Cardiac septum (tissue), 1 donor: ENCODE measurements around the gene ZNF33B. TPM values are rescaled to one million over a fixed set of nuclear protein-coding genes. Genes with fewer than 3 reads are reported as not detected.
"Not testable (repeated sequence)": the region's sequence is repeated elsewhere in the genome, so short reads cannot be mapped to it uniquely, and the experiment has no call there.

ENCODE experiments used
- DNase-seq: peaks from one replicate; pipeline ENCODE4 v3.0.0-alpha.2; 2020; ENCODE audit warnings: low spot score
- intact Hi-C: fragments of 100-400 bp; cut with DNase I; formaldehyde crosslinking; loops from one replicate; pipeline ENCODE4 v1.14.0; 2022
- long read RNA-seq: library from polyadenylated mRNA; unstranded; transcript quantifications from one replicate; pipeline ENCODE4 v2.0.0, GENCODE V29; 2021
- total RNA-seq: library from RNA; stranded (reverse); fragmentation: NEBNext Ultra II Directional; extraction: Animal tissue kit (Norgen Biotek cat#: 25700); gene quantifications from one replicate; pipeline ENCODE4 v1.2.1, GENCODE V29; 2021
- donor health status: DM: no; HTN: no; CAD: no.

The ZNF33B gene
- total RNA-seq, result 7.4 TPM
- long read RNA-seq, partial matches to known transcripts, result 0 of 10 reads
- long read RNA-seq, other reads (novel, unspliced or antisense), result 10 of 10 reads

- peak; percentile 98 for DNase-seq
Measured at GRCh38 chr10:42638055-42638820, at the start of gene ZNF33B. Gene ZNF33B, minus strand, starts transcription at chr10:42638570. Its CDS starts 1,642 bp downstream, at chr10:42636928.

GRCh38 chr10:42684517-42684916 is 46.1 kb upstream of the ZNF33B start:
- DNase-seq, result no peak
- intact Hi-C loops, result no loop called here

More at GRCh38 chr10:42638055-42638820, at the start of gene ZNF33B:
- intact Hi-C loops, result loop anchor here (2.0 to 10.0 kb wide), 2 partner anchors 85 to 147 kb away; partner anchors contain the start of gene BMS1

- no peak for DNase-seq
- intact Hi-C loops, result no loop called here
Measured at GRCh38 chr10:42680267-42680666, 41.9 kb upstream of the ZNF33B start.

GRCh38 chr10:42665181-42665979 is 27.0 kb upstream of the ZNF33B start:
- intact Hi-C loops, DNase-seq: not testable (repeated sequence)

DNA sequence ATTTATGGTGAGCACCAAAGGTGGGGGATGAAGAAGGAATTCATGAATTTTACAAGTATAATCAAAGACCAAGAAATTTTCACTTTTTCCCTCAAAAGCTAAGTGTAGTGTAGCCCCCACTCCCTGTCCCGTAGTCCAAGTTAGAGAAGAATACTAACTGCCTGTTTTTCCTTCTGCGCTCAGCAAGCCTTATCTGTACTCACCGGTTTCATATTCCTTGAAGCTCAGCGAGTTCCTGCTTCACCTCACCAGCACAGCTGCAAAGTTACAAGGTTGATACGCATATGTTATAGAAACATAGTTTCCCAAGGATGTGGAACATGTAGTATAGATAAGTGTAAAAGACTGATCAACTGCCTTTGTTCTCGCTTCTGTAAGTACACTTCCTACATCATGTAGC is 16.0 kb upstream of the ZNF33B start:
- DNase-seq, result no peak
- intact Hi-C loops, result no loop called here

DNA sequence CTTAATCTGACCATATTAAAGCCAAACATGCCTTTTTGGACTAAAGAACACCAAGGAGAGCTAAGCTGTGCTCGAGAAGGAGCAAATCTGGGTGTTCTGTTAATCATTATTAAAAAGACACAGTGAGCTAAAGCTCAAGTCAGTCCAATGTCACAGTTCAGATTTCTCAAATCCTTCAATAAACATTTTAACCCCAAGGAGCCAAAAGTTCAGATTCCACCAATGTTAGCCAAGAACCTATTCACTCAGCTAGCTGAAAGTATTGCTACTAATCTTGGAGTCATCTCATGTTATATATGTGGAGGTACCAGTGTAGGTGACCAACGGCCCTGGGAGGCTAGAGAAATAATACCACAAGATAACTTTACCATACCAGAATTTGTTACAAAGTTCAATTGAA is 14.5 kb upstream of the ZNF33B start:
- DNase-seq, result no peak
- intact Hi-C loops, result no loop called here

GRCh38 chr10:42650374-42650773 is 12.0 kb upstream of the ZNF33B start:
- DNase-seq, result no peak
- intact Hi-C loops, result no loop called here

GRCh38 chr10:42648512-42648911 is 10.1 kb upstream of the ZNF33B start:
- intact Hi-C loops, result no loop called here
- no peak for DNase-seq

- intact Hi-C loops, result no loop called here
- no peak for DNase-seq
Measured at GRCh38 chr10:42646687-42647640, 8.6 kb upstream of the ZNF33B start.

DNA sequence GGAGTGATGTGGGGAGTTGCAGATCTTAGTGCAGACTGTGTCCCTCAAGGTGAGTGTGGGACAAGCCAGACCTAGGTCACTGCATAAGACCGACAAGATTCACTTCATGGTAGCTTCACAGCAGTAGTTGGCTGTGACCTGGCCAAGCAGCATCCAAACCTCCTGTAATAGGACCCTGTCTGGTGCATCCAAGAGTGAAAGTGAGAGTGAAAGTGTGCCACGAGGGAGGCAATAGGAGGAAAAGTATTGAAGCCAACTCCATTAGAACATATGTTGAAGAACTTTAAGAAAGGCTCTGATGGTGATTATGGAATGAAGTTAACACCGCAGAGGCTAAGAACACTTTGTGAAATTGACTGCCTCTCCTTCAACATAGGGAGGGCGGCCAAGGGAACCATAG is 7.8 kb upstream of the ZNF33B start:
- intact Hi-C loops, result no loop called here
- no peak for DNase-seq

GRCh38 chr10:42645516-42645915 is 7.1 kb upstream of the ZNF33B start:
- no peak for DNase-seq
- intact Hi-C loops, result no loop called here

DNA sequence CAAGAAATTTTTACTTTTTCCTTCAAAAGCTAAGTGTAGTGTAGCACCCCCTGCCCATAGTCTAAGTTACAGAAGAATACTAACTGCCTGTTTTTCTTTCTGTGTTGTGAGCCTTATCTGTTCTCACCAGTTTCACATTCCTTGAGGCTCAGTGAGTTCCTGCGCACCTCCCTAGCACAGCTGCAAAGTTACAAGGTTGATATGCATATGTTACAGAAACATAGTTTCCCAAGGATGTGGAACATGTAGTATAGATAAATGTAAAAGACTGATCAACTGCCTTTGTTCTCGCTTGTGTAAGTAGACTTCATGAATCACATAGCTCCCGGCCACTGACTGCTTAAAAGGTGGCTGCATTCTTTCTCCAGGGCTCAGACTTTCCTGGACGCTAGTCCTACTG is 6.7 kb upstream of the ZNF33B start:
- intact Hi-C loops, result no loop called here
- no peak for DNase-seq

- intact Hi-C loops, result no loop called here
- DNase-seq, result no peak
Measured at GRCh38 chr10:42640610-42641229, 2.4 kb upstream of the ZNF33B start.

DNA sequence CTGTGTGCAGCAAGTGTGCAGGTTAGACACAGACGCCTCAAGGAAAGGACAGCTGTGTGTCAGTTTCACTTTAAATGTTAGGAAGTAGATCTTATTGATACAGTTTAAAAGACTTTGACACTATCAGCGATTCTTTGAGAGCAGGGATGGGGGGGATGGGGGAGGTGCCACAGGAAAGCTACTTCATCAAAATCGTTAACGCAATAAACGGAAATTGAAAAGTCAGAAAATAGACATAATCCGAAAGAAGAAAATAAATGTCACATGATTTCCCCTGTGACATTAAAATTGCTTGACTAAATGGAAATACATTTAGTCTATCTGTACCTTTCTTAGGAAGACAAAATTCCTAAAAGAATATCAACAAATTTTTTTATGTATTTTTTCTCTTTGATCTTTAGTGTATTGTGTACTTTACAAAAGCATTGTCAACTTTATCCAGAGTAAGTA is 476 bp upstream of the ZNF33B start:
- intact Hi-C loops, result loop anchor here (2.0 to 10.0 kb wide), 2 partner anchors 86 to 146 kb away; partner anchors contain the start of gene BMS1
- no peak for DNase-seq

DNA sequence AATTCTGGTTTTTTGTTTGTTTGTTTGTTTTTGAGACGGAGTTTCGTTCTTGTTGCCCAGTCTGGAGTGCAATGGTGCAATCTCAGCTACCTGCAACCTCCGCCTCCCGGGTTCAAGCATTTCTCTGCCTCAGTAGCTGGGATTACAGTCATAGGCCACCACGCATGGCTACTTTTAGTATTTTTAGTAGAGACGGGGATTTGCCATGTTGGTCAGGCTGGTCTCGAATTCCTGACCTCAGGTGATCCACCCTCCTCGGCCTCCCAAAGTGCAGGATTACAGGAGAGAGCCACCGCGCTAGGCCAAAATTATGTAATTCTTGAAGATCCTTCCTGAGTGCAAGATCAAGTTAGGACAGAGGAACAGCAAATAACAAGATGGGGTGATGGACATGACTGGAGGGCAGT is 719 bp downstream of the ZNF33B start:
- no peak for DNase-seq
- intact Hi-C loops, result loop anchor here (2.0 to 10.0 kb wide), 2 partner anchors 85 to 147 kb away; partner anchors contain the start of gene BMS1

GRCh38 chr10:42637142-42637541 is 1.2 kb downstream of the ZNF33B start:
- intact Hi-C loops, result loop anchor here (10.0 kb wide), 1 partner anchor 148 kb away; the partner anchor contains the start of gene BMS1
- DNase-seq, result no peak

- intact Hi-C loops, result loop anchor here (10.0 kb wide), 1 partner anchor 150 kb away; the partner anchor contains the start of gene BMS1
- no peak for DNase-seq
Measured at GRCh38 chr10:42635098-42635497, 3.3 kb downstream of the ZNF33B start.

DNA sequence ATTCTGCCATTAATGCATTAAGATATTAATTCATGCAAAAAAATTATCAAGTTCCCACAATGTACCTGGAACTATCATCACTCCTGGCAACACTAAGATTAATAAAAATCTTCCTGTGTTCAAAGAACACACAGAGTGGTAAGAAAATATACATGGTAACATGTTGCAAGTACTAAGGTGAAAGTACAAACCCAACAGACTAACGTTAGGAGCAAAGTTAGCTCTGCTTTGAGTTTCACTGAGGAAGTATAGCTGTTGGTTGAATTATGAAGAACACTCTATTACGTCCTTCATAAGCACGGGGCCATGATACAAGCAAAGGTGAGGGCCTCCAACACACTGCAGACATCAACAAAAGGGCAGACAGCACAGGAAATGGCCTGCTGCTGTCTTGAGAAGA is 5.8 kb downstream of the ZNF33B start:
- no peak for DNase-seq
- intact Hi-C loops, result loop anchor here (10.0 kb wide), 1 partner anchor 152 kb away; the partner anchor contains the start of gene BMS1
